ENCODE results near the gene TMEM134.

GRCh38 chr11:67500484-67500821 is 31.4 kb upstream of the TMEM134 start:
- no peak for TF ChIP-seq CTCF (IDR thresholded peaks at IDR 0.05; ENCODE audit: low read length)
- no peak for TF ChIP-seq EZH2 (IDR thresholded peaks at IDR 0.05; ENCODE audit: borderline replicate concordance, low read length)
